A673 (cell line): ENCODE data around the gene PKIB.

Experiments
- CTCF ChIP-seq: fragments of 300-800, 200-600 bp; sonication (generic); conservative IDR thresholded peaks from 2 replicates; pipeline ENCODE4 v1.5.1; 2017; ENCODE audit warnings: low read depth, mild to moderate bottlenecking, antibody characterized with exemption, low read length, moderate library complexity, mixed read lengths
- EZH2 ChIP-seq: fragments of 200-600 bp; sonication (generic); IDR thresholded peaks from 2 replicates; pipeline ENCODE4 v1.6.1; 2017; ENCODE audit warnings: borderline replicate concordance, low read depth, mild to moderate bottlenecking, mixed read lengths, antibody characterized with exemption, low read length; ENCODE audit not compliant: poor library complexity, severe bottlenecking

- TF ChIP-seq CTCF (no peak), EZH2 (no peak)
These were observed 55.7 kb downstream of the PKIB start for GRCh38 chr6:122665929-122666328.
